Stimulated activated CD8-positive, alpha-beta memory T cell treated with anti-CD3 and anti-CD28 coated beads, Interleukin-4, amount 100 ng/mL, for 1 hour (primary cell): ENCODE data around the gene OR10J1.
"Not testable (repeated sequence)": the region's sequence is repeated elsewhere in the genome, so short reads cannot be mapped to it uniquely, and the experiment has no call there.

Experiments
- DNase-seq, 2 donors: peaks; one replicate each; pipeline ENCODE4 v3.0.0-alpha.2; 2020; ENCODE audit warnings: low read depth in 2 of 2, low spot score in 1 of 2

The OR10J1 gene

GRCh38 chr1:159439422-159439821, at the start of gene OR10J1:
OR10J1 (plus strand) TSS chr1:159439722; CDS start chr1:159439792, 70 bp downstream.
- no peak for DNase-seq

GRCh38 chr1:159406821-159407220, 32.7 kb upstream of the OR10J1 start:
- no peak for DNase-seq

GRCh38 chr1:159408862-159409400, 30.6 kb upstream of the OR10J1 start:
- no peak for DNase-seq

- DNase-seq = no peak
Observed at GRCh38 chr1:159421821-159422220, 17.7 kb upstream of the OR10J1 start.

GRCh38 chr1:159428536-159428935, 11.0 kb upstream of the OR10J1 start:
- no peak for DNase-seq

- no peak for DNase-seq
Observed at GRCh38 chr1:159429074-159429861, 10.3 kb upstream of the OR10J1 start.

GRCh38 chr1:159430985-159431384, 8.5 kb upstream of the OR10J1 start:
- DNase-seq = no peak

- DNase-seq = no peak
Observed at GRCh38 chr1:159431904-159432303, 7.6 kb upstream of the OR10J1 start, which contains the start of gene OR10J4. OR10J4 (plus strand) TSS chr1:159432204.

GRCh38 chr1:159436469-159436868, 3.1 kb upstream of the OR10J1 start:
- DNase-seq = no peak

GRCh38 chr1:159441360-159441759, 1.8 kb downstream of the OR10J1 start:
- no peak for DNase-seq

GRCh38 chr1:159442428-159442827, 2.9 kb downstream of the OR10J1 start:
- no peak for DNase-seq

- DNase-seq = no peak
Observed at GRCh38 chr1:159443066-159443750, 3.7 kb downstream of the OR10J1 start.

- DNase-seq = no peak
Observed at GRCh38 chr1:159444511-159444910, 5.0 kb downstream of the OR10J1 start.

GRCh38 chr1:159448181-159448580, 8.7 kb downstream of the OR10J1 start:
- no peak for DNase-seq

- DNase-seq = not testable (repeated sequence)
Observed at GRCh38 chr1:159449605-159450004, 10.1 kb downstream of the OR10J1 start.

- no peak for DNase-seq
Observed at GRCh38 chr1:159459551-159459950, 20.0 kb downstream of the OR10J1 start.

GRCh38 chr1:159465191-159465603, 25.7 kb downstream of the OR10J1 start:
- no peak for DNase-seq

GRCh38 chr1:159468321-159468720, 28.8 kb downstream of the OR10J1 start:
- no peak for DNase-seq

GRCh38 chr1:159469921-159470533, 30.5 kb downstream of the OR10J1 start:
- no peak for DNase-seq

GRCh38 chr1:159473335-159473734, 33.8 kb downstream of the OR10J1 start:
- no peak for DNase-seq

GRCh38 chr1:159474926-159475325, 35.4 kb downstream of the OR10J1 start:
- no peak for DNase-seq

- DNase-seq = no peak
Observed at GRCh38 chr1:159483501-159483900, 44.0 kb downstream of the OR10J1 start.
